Measurements from ENCODE around the gene VTN.
A peak's percentile ranks its signal among the peaks of the same experiment; 100 is the strongest.

The VTN gene

DNA sequence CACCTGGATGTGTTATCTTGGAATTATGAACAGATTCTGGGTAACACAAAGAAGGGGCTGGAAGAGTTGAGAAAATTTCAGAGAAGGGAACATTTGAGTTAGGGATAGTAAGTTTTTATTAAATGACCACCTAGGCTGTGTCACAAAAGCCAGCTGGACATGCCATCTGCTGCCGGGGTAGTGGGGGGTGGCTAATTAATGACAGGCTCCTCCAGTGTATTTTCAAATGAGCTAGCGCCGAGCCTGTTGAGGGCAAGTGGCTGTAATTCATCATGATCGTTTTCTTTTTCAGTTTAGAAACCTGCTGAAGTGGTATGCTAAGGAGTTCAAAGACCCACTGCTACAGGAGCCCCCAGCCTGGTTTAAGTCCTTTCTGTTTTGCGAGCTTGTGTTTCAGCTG, 44.9 kb downstream of the VTN start:
- H3K27me3 ChIP-seq (replicated peaks in 2 of 5; ENCODE audit: control insufficient read depth in 4 of 5, insufficient read depth in 5 of 5, low read length in 4 of 5) = no peaks in the 10 kb centered on the region
- WGBS (ENCODE audit: insufficient coverage) = 98% methylated on average over 4 of the region's 5 CpGs
- H3K36me3 ChIP-seq (ENCODE audit: control insufficient read depth in 4 of 4, insufficient read depth in 4 of 4, low read length in 3 of 4) = peaks cover 12 to 44% (median 24%) of the 10 kb centered on the region in 4 experiments
- H3K4me1 ChIP-seq (ENCODE audit: control extremely low read depth in 1 of 4, control insufficient read depth in 4 of 4, insufficient read depth in 4 of 4, low read length in 3 of 4) = peaks cover 0 to 44% (median 10%) of the 10 kb centered on the region in 4 experiments
- no peak overlapping the region for H3K27ac ChIP-seq (ENCODE audit: insufficient read depth in 1 of 2, low read depth in 1 of 2, low read length in 2 of 2, poor library complexity in 1 of 2, severe bottlenecking in 2 of 2)
- H3K9me3 ChIP-seq (ENCODE audit: control extremely low read depth in 1 of 5, control insufficient read depth in 4 of 5, insufficient read depth in 2 of 5, low read depth in 1 of 5, low read length in 4 of 5) = no peaks in the 10 kb centered on the region
- POLR2A ChIA-PET = no interaction called here
- CTCF ChIA-PET = interaction anchor here (0.6 kb wide), 1 partner anchor 124 kb away, joined by 3 read pairs; no protein-coding TSS in a partner anchor
- no peak overlapping the region for H3K4me3 ChIP-seq (ENCODE audit: control insufficient read depth in 1 of 7, extremely low read depth in 1 of 7, insufficient read depth in 4 of 7, low read depth in 2 of 7, low read length in 6 of 7)
- no peak for DNase-seq

DNA sequence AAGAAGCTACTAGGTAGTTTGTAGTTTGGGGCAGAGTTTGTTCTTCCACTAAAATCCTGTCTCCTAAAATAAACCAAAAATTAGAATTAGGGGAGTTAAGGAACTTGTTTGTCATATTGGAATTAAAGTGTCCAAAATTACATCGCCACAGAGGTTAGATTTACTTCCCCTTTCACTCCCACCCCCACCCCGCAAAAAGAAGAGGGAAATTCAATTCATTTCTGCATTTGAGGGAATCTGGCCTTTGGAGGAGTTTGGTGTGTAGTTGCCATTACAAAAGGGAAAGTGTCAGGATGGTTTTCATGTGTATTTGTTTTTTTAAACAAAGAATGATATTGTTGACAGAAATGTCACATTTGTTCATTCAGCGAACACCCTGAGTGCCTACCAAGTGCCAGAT, 45.3 kb downstream of the VTN start:
- Histone ChIP-seq H3K4me1 (ENCODE audit: control extremely low read depth in 1 of 4, control insufficient read depth in 4 of 4, insufficient read depth in 4 of 4, low read length in 3 of 4) (peaks cover 1 to 48% (median 12%) of the 10 kb centered on the region in 4 experiments), H3K36me3 (ENCODE audit: control insufficient read depth in 4 of 4, insufficient read depth in 4 of 4, low read length in 3 of 4) (peaks cover 12 to 44% (median 22%) of the 10 kb centered on the region in 4 experiments), H3K27me3 (replicated peaks in 2 of 5; ENCODE audit: control insufficient read depth in 4 of 5, insufficient read depth in 5 of 5, low read length in 4 of 5) (no peaks in the 10 kb centered on the region), H3K27ac (ENCODE audit: insufficient read depth in 1 of 2, low read depth in 1 of 2, low read length in 2 of 2, poor library complexity in 1 of 2, severe bottlenecking in 2 of 2) (no peak overlapping the region), H3K9me3 (ENCODE audit: control extremely low read depth in 1 of 5, control insufficient read depth in 4 of 5, insufficient read depth in 2 of 5, low read depth in 1 of 5, low read length in 4 of 5) (no peaks in the 10 kb centered on the region), H3K4me3 (ENCODE audit: control insufficient read depth in 1 of 7, extremely low read depth in 1 of 7, insufficient read depth in 4 of 7, low read depth in 2 of 7, low read length in 6 of 7) (no peak overlapping the region)
- ChIA-PET CTCF (no interaction called here), POLR2A (no interaction called here)
- DNase-seq = peak in 2 of 3 donors; percentile 43
- WGBS (ENCODE audit: insufficient coverage) = 100% methylated on average over 1 of the region's 3 CpGs

DNA sequence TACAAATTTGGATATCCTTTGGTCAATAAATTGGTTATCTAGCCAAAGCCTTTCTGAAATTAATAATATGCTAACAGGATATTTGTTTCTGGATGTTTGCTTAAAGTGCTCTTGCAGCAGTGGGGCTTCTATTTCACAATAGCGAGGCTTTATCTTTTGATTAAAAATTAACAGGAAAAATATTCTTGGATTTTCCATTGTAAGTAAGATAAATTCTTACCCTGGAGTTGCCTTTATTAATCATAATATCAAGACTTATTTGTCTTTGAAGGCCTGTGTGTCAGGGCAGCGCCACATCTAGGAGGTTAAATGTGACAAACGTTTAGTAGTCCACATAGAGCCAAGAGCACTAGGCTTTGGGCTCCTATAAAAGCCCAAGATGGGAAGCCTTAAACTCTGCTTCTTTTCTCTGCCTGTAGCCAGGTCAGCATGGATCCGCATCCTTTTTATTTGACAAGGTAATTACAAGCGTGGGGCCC, 45.8 kb downstream of the VTN start:
- H3K4me3 ChIP-seq (ENCODE audit: control insufficient read depth in 1 of 7, extremely low read depth in 1 of 7, insufficient read depth in 4 of 7, low read depth in 2 of 7, low read length in 6 of 7) = no peak overlapping the region
- H3K4me1 ChIP-seq (ENCODE audit: control extremely low read depth in 1 of 4, control insufficient read depth in 4 of 4, insufficient read depth in 4 of 4, low read length in 3 of 4) = peaks cover 6 to 51% (median 14%) of the 10 kb centered on the region in 4 experiments
- peaks cover 10 to 43% (median 20%) of the 10 kb centered on the region in 4 experiments for H3K36me3 ChIP-seq (ENCODE audit: control insufficient read depth in 4 of 4, insufficient read depth in 4 of 4, low read length in 3 of 4)
- no peak overlapping the region for H3K27ac ChIP-seq (ENCODE audit: insufficient read depth in 1 of 2, low read depth in 1 of 2, low read length in 2 of 2, poor library complexity in 1 of 2, severe bottlenecking in 2 of 2)
- no peak for DNase-seq
- POLR2A ChIA-PET = no interaction called here
- CTCF ChIA-PET = no interaction called here
- H3K9me3 ChIP-seq (ENCODE audit: control extremely low read depth in 1 of 5, control insufficient read depth in 4 of 5, insufficient read depth in 2 of 5, low read depth in 1 of 5, low read length in 4 of 5) = no peaks in the 10 kb centered on the region
- 94% methylated on average over 2 of the region's 5 CpGs for WGBS (ENCODE audit: insufficient coverage)
- H3K27me3 ChIP-seq (replicated peaks in 2 of 5; ENCODE audit: control insufficient read depth in 4 of 5, insufficient read depth in 5 of 5, low read length in 4 of 5) = no peaks in the 10 kb centered on the region

DNA sequence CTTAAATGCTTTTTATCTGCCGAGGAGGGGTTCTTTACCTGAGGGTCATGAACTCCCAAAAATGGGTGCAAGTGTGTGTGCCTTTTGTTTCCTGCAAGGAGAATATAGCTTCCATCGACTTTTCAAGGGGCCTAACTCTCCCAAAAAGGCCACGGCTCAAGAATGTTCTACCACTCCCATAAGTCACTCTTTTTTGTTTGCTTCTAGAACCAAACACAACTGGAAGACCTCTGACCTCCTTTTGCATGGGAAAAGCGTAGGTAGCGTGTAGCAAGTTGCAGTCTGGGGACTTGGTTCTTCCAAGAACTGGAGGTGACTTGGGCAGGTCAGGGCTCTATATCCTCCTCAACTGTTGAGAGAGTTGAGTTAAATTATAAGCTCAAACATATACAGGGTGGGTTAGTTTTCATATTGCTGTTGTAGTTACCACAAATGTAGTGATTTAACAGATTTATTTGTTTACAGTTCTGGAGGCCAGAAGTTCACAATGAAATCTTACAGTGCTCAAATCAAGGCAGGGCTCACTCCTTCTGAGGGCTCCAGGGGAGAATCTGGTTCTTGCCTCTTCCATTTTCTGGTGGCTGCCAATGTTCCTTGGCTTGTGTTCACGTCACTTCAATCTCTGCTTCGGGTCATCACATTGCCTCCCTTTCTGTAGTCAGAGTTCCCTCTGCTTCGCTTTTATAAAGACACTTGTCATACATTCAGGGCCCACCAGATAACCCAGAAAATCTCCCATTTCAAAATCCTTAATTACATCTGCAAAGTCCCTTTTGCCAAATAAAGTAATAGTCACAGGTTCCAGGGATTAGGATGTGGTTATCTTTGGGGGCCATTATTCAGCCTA, 49.7 kb downstream of the VTN start:
- ChIA-PET CTCF (interaction anchor here (0.5 to 1.1 kb wide), 5 partner anchors 10 to 97 kb away, joined by 3 to 4 read pairs (median 3); no protein-coding TSS in a partner anchor), POLR2A (interaction anchor here (0.7 kb wide), 1 partner anchor 29 kb away, joined by 3 read pairs; no protein-coding TSS in a partner anchor)
- Histone ChIP-seq H3K4me1 (ENCODE audit: control extremely low read depth in 1 of 4, control insufficient read depth in 4 of 4, insufficient read depth in 4 of 4, low read length in 3 of 4) (peaks cover 7 to 67% (median 27%) of the 10 kb centered on the region in 4 experiments), H3K27me3 (replicated peaks in 2 of 5; ENCODE audit: control insufficient read depth in 4 of 5, insufficient read depth in 5 of 5, low read length in 4 of 5) (peaks cover 0 to 11% (median 0%) of the 10 kb centered on the region in 5 experiments), H3K4me3 (ENCODE audit: control insufficient read depth in 1 of 7, extremely low read depth in 1 of 7, insufficient read depth in 4 of 7, low read depth in 2 of 7, low read length in 6 of 7) (peak overlapping the region in 1 of 7 experiments; percentile 80), H3K36me3 (ENCODE audit: control insufficient read depth in 4 of 4, insufficient read depth in 4 of 4, low read length in 3 of 4) (peaks cover 0 to 5% (median 0%) of the 10 kb centered on the region in 4 experiments), H3K27ac (ENCODE audit: insufficient read depth in 1 of 2, low read depth in 1 of 2, low read length in 2 of 2, poor library complexity in 1 of 2, severe bottlenecking in 2 of 2) (no peak overlapping the region), H3K9me3 (ENCODE audit: control extremely low read depth in 1 of 5, control insufficient read depth in 4 of 5, insufficient read depth in 2 of 5, low read depth in 1 of 5, low read length in 4 of 5) (no peaks in the 10 kb centered on the region)
- WGBS (ENCODE audit: insufficient coverage) = 86% methylated on average over 4 of the region's 8 CpGs
- no peak for DNase-seq

- Histone ChIP-seq H3K36me3 (ENCODE audit: control insufficient read depth in 4 of 4, insufficient read depth in 4 of 4, low read length in 3 of 4) (peaks cover 0 to 4% (median 0%) of the 10 kb centered on the region in 4 experiments), H3K9me3 (ENCODE audit: control extremely low read depth in 1 of 5, control insufficient read depth in 4 of 5, insufficient read depth in 2 of 5, low read depth in 1 of 5, low read length in 4 of 5) (no peaks in the 10 kb centered on the region), H3K4me1 (ENCODE audit: control extremely low read depth in 1 of 4, control insufficient read depth in 4 of 4, insufficient read depth in 4 of 4, low read length in 3 of 4) (peaks cover 7 to 62% (median 25%) of the 10 kb centered on the region in 4 experiments), H3K27me3 (replicated peaks in 2 of 5; ENCODE audit: control insufficient read depth in 4 of 5, insufficient read depth in 5 of 5, low read length in 4 of 5) (peaks cover 0 to 11% (median 0%) of the 10 kb centered on the region in 5 experiments), H3K27ac (ENCODE audit: insufficient read depth in 1 of 2, low read depth in 1 of 2, low read length in 2 of 2, poor library complexity in 1 of 2, severe bottlenecking in 2 of 2) (peak overlapping the region in 1 of 2 experiments; percentile 56), H3K4me3 (ENCODE audit: control insufficient read depth in 1 of 7, extremely low read depth in 1 of 7, insufficient read depth in 4 of 7, low read depth in 2 of 7, low read length in 6 of 7) (peak overlapping the region; percentile 4 to 83 (median 75))
- POLR2A ChIA-PET = interaction anchor here (0.5 to 0.7 kb wide), 2 partner anchors 28 to 426 kb away, joined by 3 read pairs; no protein-coding TSS in a partner anchor
- CTCF ChIA-PET = interaction anchor here (1.1 kb wide), 1 partner anchor 28 kb away, joined by 3 read pairs; no protein-coding TSS in a partner anchor
- DNase-seq = no peak
- 8% methylated on average over 4 of the region's 7 CpGs for WGBS (ENCODE audit: insufficient coverage)
Observed at GRCh38 chr17:28319598-28319935, 50.5 kb downstream of the VTN start.

DNA sequence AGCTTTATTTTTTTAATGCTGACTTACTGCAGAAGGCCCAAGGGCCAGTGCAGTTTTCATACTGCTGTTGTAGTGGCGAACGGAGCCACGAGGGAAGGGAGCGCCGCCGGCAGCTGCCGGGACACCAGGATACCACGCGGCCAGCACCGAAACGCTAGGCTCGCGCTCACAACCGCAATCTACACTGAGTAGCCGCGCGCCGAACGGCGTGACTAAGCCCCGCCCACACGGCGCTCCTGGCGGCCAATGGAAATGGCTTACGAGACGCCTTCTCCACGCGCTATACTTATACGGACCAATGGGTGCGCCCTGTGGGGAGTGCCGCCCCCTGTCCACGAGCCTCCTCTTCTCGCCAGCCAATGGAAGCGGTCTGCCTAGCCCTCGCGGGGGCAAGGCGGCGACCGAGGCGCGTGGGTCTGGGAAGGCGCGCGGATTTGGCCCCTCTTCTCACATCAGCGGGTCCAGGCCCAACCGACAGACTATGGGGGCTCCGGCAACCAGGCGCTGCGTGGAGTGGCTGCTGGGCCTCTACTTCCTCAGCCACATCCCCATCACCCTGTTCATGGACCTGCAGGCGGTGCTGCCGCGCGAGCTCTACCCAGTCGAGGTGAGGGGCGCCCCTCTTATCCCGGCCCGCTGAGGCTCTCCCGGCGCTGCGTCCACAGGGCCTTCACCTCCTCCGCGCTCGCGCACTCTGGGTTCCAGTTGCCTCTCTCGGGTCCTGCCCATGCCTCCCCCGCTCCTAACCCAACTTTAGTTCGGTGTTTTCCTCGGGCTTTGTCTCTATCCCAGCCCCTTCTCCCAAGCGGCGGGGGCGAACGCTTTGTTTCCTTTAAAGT, 51.1 kb downstream of the VTN start, which contains the start of gene TMEM97:
Gene TMEM97, plus strand, starts transcription at position 442 of the 839 bp plus-strand sequence. Its CDS starts 40 bp downstream, at position 482.
- Histone ChIP-seq H3K36me3 (ENCODE audit: control insufficient read depth in 4 of 4, insufficient read depth in 4 of 4, low read length in 3 of 4) (peaks cover 0 to 4% (median 0%) of the 10 kb centered on the region in 4 experiments), H3K9me3 (ENCODE audit: control extremely low read depth in 1 of 5, control insufficient read depth in 4 of 5, insufficient read depth in 2 of 5, low read depth in 1 of 5, low read length in 4 of 5) (no peaks in the 10 kb centered on the region), H3K4me3 (ENCODE audit: control insufficient read depth in 1 of 7, extremely low read depth in 1 of 7, insufficient read depth in 4 of 7, low read depth in 2 of 7, low read length in 6 of 7) (peak within 1 kb of the TSS; percentile 19 to 83 (median 75)), H3K4me1 (ENCODE audit: control extremely low read depth in 1 of 4, control insufficient read depth in 4 of 4, insufficient read depth in 4 of 4, low read length in 3 of 4) (peaks cover 2 to 56% (median 23%) of the 10 kb centered on the region in 4 experiments), H3K27ac (ENCODE audit: insufficient read depth in 1 of 2, low read depth in 1 of 2, low read length in 2 of 2, poor library complexity in 1 of 2, severe bottlenecking in 2 of 2) (peak within 1 kb of the TSS in 1 of 2 experiments; percentile 56), H3K27me3 (replicated peaks in 2 of 5; ENCODE audit: control insufficient read depth in 4 of 5, insufficient read depth in 5 of 5, low read length in 4 of 5) (peaks cover 0 to 11% (median 0%) of the 10 kb centered on the region in 5 experiments)
- POLR2A ChIA-PET = interaction anchor here (0.5 to 1.2 kb wide), 2 partner anchors 17 to 425 kb away, joined by 3 read pairs; partner anchors contain the start of genes IFT20 and TNFAIP1
- CTCF ChIA-PET = interaction anchor here (1.2 kb wide), 1 partner anchor 68 kb away, joined by 4 read pairs; no protein-coding TSS in a partner anchor
- DNase-seq = peak; percentile 94 to 98 (median 97)
- WGBS (ENCODE audit: insufficient coverage) = under 1% methylated on average over 55 of the region's 72 CpGs
